ENCODE data around the gene VSTM4.

Gene VSTM4

GRCh38 chr10:49116509-49117375 lies 1.4 kb upstream of the VSTM4 start:
- DNase-seq = no peak

DNA sequence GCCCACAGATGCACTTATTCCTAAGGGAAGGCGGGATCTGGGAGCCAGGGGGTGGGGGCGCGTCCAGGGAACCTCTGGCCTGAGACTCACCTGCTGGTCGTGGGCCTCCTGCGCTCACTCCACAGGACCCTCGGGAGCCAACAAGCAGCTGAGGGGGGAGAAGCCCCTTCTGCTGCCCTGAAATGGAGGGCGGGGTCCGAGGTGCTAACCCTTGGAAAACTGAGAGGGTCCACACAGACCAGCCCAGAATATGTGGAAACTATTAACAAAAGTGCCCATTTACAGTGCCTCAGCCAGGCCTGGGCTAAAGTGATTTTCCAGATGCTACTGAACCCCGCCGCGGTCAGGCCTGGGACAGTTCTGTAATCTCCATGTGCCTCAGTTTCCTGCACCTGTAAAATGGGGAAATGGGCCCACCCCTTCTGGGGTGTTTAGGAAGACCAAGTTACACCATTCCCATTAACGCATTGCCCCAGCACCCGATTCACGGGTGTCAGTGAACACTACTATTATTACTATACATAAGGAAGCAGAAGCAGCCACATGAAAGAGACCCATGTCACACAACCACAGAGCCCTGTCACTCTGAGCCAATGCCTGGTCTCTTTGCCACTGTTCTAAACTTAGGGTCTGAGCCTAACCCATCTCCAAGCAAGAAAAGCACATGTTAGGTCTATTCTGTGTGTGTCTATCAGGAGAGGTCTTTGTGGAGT lies 630 bp upstream of the VSTM4 start:
- DNase-seq = no peak

DNA sequence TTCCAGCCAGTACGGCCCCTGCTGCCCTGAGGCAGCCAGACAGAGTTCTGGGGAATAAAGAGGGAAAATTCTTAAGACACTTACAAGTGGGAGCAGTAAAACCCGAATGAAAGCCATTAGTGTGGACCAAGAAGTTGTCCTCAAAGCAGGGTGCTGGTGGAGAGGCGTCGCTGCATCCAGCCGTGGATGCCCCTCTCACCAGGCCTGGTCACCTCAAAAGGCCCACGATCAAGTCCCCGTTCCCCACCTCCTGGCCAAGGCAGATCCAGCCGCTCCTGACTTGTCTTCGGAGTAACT lies 656 bp downstream of the VSTM4 start:
- DNase-seq = no peak

DNA sequence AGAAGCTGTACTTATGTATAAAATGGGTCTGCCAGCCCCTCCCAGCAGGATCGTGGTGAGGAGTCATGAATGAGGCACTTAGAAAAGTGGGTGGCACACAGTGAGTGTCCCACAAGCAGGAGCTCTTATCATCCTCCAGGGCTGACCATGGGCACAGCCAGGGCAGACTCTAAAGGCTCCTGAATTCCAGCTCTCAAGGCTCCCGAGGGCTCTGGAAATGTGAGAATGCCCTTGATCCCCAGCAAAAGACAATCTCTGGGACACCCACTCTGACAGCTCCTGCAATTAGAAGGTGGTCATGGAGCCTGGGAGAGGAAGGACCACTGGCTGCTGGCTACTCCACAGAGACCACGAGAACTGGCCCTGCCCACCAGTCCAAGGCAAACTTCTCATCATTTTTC lies 1.6 kb downstream of the VSTM4 start:
- DNase-seq = no peak

GRCh38 chr10:49112851-49113250 lies 2.5 kb downstream of the VSTM4 start:
- DNase-seq = no peak

- no peak for DNase-seq
Observed at GRCh38 chr10:49112098-49112497, 3.2 kb downstream of the VSTM4 start.

GRCh38 chr10:49111320-49111698 lies 4.0 kb downstream of the VSTM4 start:
- DNase-seq = no peak

DNA sequence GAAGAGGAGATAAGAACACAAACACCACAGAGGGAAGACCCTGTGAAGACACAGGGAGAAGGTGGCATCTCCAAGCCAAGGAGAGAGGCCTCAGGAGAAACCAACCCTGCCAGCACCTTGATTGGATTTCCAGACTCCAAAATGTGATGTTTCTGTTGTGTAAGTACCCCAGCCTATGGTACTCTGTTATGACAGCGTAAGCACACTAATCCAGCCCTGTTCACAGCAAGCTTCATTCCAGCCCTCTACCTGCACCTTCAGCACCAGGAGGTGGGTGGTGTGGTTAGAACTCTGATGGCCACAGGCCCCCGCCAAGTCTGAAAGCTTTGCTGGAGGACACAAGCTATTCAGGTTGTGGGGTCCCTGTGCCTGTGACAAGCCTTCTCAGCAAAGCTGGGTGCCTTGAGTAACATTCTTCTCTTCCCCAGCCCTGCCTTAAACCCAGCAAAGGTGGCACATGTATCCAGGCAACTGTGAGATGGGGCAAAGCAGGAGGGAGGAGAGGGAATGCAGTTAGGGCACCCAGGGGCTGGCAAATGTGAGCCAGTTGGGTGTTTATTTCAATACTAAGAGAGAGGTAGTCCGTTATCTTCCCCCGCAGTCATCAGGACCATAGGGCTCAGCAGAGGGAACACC lies 4.5 kb downstream of the VSTM4 start:
- no peak for DNase-seq

DNA sequence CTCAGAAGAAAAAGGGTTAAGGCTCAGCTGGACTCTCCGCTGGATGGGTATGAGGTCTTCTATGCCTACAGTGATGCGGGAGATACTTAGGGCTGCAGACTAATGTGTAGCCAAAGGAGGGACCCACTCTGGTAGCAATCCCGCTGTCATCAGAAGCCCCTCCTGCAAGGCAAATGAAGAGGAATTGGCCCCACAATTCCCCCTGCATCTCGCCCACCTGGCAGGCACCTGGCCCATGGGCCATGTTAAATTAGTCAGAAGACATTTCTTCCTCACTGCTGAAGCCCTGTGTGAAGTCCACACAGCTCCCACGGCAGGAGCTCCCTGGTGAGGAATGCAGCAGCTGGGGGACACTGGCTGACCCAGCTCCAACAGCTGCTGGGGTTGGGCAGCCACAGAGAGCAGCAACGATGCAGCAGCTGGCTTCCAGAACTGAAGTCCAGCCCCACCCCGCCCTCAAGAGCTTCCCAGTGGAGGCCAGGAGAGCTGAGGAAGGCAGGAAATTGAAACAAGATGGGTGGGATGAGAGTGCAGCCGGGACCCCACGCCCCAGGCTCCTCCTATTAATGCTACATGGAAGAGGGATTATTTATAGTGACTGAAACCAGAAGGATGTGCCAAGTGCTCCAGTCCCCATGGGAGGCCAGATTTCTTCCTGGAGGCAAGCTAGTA lies 5.5 kb downstream of the VSTM4 start:
- no peak for DNase-seq

DNA sequence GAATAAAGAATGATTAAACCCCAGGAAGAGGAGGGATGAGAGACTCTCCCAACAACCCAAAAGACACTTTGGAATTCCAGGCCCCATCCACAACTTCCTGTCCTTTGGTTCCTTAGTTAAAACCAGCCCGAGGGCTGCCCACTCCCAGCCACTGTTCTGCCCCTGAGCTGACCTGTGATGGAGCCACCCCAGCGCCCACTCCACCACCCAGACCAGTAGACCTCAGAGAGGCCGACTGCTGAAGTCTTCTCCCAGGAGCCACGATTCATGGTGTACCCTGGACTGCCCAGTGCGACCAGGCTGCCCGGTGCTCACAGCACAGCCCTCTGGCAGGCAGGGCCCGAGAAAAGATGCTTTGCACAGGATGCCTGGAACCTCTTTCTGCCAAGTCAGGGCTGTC lies 6.7 kb downstream of the VSTM4 start:
- no peak for DNase-seq

DNA sequence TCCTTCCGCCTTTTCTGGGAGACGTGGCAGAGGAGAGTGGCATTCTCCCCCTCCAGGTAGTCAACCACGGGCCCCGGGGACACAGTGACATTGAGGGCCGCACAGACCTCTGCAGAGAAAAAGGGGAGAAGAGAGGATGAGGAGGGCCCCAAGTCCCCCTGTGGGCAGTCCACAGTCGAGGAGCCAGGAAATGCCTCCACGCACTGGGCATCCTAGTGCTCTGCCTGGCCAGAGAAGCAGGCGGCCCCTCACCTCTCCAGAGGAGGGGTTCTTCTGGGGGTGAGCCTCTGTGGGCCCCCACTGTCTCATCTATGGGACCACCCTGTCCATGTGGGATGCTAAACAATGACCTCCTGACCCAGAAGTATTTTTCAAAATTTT lies 7.4 kb downstream of the VSTM4 start:
- no peak for DNase-seq

DNA sequence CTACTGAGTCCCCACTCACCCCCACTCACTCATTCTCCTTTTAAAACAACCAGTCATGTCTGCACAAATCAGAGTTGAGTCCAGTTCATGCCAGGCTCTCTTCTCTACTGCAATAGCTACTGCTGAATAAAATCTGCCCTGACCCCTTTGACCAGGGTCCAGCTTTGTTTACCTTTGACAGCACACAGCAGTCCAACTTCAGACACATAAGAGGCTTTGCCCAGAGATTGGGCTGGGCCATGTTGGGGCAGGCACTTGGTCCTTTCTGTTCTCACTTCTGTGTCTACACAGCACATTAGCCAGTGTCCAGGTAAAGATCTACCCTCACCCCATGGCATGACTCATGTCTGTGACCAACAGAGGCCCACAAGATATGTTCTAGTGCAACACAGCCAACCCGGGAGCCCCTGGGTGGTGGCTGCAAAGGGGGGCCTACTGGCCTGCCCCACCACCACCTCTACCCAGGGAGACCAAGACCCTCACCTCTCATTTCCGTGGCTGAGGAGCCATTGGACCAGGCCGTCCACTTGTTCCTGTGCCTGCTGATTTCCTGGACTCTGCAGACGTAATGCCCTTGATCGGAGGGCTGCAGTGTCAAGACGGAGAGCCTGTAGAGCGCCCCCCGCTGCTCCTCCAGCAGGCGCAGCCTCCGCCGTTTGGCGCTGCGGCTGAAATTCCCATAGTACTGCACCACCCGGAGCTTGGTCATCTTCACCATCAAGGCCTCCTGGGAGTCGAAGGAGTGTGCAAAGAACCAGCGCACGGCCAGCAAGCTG lies 8.0 kb downstream of the VSTM4 start:
- DNase-seq = no peak

- DNase-seq = no peak
Observed at GRCh38 chr10:49106451-49106850, 8.9 kb downstream of the VSTM4 start.

- no peak for DNase-seq
Observed at GRCh38 chr10:49105076-49105475, 10.2 kb downstream of the VSTM4 start.

DNA sequence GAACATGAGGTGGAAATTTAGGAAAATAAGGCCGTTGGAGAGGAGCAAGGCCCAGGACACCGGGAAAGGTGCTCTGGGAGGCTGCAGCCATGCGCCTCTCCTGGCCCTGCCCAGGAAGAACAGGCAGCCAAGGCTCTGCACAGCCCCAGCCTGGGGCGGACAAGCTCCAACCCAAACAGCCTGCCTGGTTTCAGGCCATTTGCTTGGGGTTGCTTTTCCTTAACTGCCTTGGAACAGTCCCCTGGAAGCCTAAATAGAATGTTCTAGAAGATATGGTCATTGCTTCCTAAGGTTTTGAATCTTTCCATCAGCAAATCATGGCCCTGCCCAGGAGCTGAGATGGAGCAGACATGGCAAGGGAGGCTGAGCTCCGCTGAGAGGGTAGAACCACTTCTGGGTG lies 11.0 kb downstream of the VSTM4 start:
- DNase-seq = no peak

- no peak for DNase-seq
Observed at GRCh38 chr10:49103761-49104160, 11.6 kb downstream of the VSTM4 start.

DNA sequence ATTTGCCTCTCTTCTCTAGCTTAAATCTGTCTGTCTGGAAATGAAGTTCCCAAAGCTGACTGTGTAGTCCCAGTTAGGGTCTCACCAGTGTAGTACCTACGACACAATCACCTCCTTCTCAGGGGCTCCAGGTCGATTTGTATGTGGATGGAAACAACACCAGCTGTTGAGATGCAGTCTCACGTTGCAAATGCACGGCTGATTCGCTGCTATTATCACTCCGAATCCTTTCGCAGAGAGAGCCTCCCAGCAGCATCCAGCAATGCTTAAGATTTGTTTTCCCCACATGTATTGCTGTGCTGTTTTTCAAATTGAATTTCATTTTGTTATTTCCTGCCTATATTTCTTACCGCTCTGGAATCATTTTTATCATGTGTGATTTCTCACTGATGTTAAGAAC lies 16.3 kb downstream of the VSTM4 start:
- DNase-seq = no peak

DNA sequence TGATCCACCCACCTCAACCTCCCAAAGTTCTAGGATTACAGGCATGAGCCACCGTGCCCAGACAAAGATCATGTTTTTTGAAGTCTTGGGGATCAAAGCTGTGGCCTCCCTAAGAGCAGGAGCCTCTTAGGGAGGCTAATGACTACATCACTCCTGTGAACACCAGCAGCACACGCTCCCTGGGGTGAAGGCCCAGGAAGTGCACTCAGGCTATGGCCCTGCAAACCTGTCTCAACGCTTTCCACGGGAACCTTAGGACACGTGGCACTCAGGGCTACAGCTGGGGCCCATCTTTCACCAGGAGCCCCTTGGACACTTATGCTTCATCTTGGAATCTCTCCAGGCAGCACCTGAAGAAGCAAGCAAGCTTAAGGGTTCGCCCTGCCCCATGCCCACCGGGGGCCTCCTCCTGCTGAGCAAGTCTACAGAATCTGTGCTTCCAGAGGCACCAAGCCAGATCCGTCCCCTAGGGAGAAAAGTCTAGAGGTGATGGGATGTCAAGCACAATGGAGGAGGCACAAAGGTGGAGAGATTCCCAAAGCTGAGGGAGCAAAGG lies 18.4 kb downstream of the VSTM4 start:
- DNase-seq = no peak

DNA sequence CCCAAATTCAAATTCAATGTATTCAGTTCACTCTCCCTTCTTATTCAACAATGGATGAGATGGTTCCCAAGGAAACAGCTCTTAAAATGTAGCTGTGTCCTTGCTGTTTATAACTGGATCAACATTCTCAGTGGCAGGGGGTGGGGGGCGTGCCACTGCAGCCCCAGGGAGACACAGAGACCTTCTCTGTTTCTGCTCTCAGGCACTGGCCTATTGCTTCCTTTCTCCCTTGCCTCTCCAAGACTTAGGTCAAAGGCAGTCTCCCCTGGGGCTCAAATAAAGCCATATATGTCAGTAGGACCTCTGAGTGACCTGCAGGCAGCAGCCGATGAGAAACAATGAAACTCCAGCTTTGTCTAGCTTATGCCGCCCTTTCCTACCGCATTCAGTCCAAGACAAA lies 20.7 kb downstream of the VSTM4 start:
- no peak for DNase-seq

GRCh38 chr10:49093922-49094321 lies 21.4 kb downstream of the VSTM4 start:
- no peak for DNase-seq

DNA sequence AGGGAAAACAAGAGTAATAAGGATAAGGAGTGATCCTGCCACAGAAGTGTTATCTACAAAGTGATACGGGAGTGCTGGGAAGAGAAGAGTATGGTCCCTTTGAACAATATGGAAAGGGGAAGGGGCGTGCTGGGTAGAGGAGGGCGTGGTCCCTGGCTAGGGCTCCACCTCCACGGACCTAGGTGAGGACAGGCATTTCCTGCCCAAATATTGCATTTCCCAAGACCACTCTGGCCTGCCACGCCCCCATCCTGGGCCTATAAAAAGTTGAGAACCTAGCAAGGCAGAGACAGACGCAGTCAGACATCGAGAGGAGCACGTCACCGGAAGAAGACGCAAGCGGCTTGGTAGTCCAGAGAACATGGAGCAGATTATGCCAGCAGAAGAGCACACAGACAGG lies 22.8 kb downstream of the VSTM4 start:
- DNase-seq = no peak

DNA sequence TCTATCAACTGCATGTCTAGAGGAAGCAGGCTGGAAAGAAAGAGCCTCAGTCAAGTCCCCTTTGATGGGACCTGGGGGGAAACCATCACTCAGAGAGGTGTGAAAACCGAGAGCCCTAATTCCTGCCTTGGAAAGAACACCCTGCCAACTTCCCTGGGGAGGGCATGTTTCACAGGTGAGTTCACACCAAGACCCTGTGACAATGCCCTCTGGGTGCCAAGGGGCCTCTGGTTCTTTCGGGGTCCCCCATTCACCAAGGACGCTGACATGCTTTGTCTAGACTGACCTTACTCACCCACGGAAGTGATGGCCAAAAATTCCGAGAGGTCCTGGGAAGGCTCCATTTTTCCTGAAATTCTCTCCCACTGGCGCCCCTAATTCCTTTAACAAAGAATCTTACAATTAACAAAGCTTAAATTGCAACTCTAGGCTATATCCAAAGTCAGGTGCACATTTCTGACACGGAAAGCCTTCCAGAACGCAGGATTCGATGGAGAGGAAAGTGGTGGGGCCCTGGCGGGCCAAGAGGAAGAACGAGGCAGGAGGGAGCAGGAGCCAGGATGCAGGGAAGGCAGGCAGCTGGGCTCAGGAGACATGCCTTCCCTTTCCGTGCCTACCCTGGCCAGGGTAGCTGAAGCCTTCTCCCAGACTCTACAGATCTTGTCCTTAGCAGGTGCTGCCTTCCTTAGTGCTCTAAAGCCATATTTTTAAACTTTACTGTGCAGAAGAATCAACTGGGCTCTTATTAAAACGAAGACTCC lies 23.7 kb downstream of the VSTM4 start:
- no peak for DNase-seq
